GM19238 (cell line): ENCODE data around the gene ZDHHC22.
A peak's percentile ranks its signal among the peaks of the same experiment; 100 is the strongest.

Experiments
- DNase-seq: peaks from one replicate; pipeline ENCODE4 v3.0.0; 2011; ENCODE audit warnings: low spot score; ENCODE audit not compliant: insufficient read length

ZDHHC22 gene

DNA sequence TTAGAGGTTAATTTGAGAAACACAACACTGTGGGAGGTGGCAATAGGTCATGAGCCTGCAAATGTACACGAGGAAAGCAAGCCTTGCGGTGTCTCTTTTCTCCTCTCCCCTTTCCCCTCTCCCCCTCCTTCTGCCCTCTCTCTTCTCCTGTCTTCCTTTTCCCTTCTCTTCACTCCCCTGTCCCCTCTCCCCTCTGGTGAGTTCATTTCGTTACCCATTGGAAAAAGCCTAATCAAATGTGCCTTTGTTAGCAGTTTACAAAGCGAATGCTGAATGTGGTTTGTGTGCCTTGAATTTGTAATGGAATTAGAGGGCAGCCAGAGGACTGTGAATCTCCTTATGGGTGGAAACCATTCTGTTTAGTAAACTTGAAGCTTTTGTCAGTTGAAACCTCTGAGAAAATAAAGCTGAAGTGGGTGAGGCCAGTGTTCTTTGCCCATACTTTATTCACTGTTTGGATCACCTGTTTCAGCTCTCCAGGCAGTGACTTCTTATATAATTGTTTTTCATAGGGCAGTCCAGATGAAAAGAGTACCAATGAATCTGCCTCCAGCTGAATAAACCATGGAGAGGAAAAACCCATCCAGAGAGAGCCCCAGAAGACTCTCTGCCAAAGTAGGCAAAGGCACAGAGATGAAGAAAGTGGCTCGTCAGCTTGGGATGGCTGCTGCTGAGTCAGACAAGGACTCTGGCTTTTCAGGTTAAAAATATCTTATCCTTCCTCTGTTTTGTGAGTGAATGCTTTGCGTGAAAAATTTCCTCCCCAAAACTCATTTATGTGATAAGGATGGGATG lies 36.2 kb downstream of the ZDHHC22 start:
- DNase-seq = no peak

DNA sequence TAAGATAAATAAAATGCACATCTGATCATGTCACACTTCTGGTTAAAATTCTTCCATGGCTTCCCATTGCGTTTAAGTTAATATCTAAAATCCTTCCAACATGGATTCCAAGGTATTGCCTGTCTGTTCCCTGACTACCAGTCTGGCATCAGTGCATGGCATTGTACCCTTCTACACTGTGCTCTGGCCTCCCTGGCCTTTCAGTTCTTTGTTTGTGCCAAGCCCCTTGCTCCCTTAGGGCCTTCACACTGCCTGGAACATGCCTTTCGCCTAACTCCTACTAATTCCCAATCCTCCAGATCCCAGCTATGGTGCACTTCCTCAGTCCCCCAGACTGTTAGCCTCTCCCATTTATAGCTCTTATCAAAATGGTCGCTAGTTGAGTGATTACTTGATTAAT lies 37.2 kb downstream of the ZDHHC22 start:
- no peak for DNase-seq

DNA sequence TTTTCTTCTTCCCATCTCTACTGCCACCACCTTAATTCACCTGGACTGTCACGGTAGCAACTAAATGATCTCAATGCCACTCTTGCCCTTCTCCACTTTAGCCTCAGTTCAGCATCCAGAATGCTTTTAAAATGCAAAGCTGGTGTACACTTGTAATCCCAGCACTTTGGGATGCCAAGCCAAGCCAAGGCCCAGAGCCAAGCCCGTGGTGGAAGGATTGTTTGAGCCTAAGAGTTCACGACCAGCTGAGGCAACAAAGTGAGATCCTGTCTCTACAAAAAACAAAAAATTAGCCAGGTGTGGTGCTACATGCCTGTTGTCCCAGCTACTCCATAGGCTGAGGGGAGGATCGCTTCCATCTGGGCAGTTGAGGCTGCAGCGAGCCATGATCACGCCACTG lies 37.6 kb downstream of the ZDHHC22 start:
- no peak for DNase-seq

DNA sequence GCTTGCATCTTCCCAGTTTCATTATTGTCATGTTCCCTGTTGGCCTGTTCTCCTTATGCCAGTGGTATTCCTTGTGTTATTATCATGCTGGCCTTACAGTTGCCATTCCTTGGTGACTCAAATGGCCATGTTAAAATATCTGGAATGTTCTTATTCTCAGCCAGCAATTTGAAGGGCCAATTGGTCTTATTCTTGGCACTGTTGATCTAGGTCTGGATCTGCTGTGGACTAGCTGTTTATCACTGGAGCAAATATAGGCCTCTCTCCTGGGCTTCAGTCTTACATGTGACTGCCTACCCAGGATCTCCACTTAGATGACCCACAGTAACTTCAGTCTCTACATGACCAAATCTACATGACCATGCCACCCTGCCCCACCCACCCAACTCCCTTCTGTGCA lies 38.1 kb downstream of the ZDHHC22 start:
- DNase-seq = no peak

DNA sequence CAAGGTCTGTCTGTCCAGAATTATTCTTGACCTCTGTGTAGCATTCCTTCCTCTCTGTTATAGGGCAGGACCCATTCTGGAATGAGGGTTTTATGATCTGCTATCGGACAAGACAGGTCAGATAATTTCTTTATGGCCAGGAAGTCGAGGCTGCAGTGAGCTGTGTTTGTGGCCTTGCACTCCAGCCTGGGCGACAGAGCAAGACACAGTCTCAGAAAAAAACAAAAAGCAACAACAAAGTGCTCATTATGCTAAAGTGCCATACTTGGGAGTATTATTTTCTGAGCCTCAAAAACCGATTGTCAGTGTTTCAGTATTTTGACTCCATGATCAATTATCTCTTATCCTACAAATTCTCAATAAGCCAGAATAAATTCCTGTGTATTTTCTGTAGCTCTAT lies 39.4 kb downstream of the ZDHHC22 start:
- no peak for DNase-seq

DNA sequence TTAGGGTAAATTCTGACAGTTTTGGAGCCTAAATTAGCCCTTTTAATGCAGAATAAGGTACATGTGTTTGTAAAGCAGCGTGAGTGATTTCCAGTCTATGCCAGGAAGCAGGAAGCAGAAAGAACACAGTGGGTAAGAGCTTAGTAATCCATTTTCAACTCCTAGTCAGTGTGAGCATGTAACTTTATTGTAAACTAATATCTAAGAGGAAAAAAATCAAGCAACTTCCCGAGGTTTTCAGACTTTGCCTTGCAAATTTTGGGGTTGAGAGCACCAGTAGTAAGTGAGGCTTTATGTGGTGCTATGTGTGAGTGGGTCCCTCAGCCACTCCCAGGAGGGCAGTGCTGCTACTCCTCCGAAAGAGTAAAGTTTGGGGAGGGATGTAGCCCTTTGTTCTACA lies 40.6 kb downstream of the ZDHHC22 start:
- DNase-seq = no peak

DNA sequence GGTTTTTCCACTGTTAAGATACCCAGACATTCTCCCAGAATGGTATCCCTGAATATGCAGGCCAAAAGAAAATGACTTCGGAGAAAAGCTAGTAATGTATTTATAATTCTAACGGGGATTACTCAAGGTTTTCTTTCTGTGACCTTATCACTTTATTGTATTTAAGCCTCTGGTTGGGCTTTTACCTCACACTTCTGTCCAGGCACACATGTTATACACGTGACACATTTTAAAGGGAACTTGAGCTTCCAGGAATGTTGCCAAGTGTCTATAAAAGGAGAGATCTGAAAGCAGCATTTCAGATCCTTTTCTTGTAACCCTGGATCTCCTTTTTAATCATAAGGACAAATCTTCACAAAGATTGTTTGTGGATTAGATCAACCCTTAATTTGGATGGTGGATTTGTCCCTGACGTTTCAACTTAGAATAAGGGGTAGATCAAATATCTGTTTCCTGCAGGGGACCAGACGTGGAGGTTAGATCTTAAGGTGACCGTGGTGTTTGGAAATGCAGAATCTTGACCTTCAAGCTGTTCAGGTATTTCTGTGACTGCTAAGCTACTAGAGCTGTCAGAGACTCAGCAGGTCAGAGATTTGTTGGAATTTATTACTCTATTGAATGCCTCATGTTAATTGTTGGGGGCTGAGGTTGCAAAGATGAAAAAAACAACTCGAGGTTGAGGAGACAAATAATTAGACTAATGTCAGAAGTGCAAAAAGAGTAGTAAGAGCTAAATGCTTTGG lies 42.0 kb downstream of the ZDHHC22 start:
- DNase-seq = no peak

DNA sequence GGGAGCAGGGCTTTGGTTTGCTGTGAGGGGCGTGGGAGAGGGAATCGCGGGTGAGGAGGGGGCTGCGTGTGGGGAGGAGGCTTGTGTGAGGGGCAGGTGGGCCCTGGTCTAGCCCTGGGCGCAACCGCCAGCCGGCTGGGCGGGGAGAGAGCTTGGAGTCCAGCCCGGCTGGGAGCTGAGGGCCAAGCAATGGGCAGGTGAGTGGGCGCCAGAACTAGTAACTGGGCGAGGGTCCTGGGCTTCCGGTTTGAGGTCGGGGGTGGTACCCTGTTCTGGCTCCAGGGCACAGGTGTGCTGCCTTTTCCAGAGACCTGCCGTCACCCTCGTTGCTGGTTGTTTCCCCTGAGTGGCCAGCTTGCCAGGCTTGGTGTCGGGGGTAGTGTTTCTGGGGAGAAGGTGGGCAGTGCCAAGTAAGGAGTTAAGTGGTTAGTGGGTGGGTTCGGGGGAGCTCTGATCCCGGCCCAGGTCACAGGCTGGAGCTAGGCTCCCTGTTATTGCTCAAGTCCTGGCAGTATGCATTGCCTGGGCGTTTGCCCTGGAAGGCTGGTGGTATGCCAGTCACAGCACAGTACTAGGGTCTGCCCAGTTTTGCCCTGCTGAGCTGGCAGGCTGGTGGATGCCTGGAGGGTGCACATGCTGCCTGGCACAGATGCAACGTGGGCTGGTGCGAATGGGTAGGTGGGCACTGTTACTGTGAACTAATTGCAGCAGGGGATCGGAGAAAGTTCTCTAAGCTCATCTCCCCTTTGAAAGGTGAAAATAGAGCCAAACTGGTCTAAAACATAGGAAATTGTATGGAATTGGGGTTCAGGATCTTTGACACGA lies 42.9 kb downstream of the ZDHHC22 start:
- peak; percentile 13 for DNase-seq

DNA sequence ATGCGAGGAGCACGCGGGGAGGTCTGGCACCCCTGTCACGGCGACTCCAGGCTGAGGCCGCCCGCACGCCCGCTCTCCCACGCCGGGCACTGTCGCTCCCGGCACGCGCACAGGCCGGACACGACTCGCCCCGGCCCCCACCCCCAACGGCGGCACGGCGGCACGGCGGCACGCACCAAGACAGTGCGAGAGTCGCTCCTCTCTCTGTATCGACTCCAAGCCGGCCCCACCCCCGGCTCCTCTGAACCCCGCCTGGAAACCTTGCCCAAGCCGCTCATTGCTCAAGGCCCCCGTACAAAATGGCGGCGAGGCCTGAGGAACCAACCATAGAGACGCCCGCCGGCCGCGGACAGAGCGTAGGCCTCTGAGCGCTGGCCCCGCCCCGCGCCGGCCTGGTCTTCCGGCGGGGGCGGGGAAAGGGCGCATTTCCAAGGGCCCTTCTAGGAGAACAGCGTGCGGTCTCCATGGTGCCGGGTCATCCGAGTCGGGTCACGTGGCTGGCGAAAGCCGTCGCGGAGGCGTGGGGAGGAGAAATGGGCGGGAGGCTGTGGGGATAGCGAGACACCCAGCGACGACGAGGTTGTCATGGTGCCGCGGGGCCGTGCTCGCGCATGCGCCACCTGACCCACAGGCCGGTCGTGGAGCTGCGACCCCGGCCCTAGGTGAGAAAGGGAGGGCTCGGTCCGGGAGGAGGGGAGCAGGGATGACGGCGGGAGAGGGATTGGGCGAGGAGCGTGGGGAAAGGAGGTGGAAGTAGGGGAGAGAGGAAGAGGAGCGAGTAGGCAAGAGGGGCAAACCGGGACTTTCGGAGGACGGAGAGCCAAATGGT lies 43.7 kb downstream of the ZDHHC22 start, which contains the start of gene CIPC:
CIPC (plus strand) TSS at position 559 of the 829 bp plus-strand sequence. CDS start 7,451 bp downstream, outside the sequence.
- DNase-seq = peak; percentile 93

DNA sequence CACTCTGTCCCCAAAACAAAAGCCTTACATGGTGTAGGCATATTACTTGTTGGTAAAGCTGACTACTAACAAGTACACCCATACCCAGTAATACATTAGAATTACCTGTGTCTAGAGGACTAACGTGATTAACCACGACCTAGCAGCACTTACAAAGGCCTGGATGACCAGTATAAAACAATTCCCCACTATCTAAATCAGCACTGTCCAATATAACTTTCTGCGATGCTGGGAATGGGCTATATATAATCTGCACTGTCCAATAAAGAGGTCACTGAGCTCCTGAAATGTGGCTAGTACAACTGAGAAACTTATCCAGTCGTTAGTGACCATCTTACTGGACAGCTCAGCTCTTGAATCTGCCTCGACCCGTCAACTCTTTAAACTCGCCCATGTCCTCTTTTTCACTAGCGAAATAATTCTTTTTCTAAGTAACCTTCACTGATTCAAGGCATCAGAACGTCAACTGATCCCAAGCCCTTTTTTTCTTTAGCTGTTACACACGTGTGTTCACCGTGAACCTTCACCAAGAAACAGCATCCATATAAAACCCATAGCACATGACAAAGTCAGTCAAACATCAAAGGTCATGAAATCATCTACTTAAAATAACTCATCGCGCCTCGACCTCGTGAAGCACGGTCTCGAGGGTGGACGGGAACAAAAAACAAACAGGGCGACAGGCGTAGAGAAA lies 44.4 kb downstream of the ZDHHC22 start:
- no peak for DNase-seq

DNA sequence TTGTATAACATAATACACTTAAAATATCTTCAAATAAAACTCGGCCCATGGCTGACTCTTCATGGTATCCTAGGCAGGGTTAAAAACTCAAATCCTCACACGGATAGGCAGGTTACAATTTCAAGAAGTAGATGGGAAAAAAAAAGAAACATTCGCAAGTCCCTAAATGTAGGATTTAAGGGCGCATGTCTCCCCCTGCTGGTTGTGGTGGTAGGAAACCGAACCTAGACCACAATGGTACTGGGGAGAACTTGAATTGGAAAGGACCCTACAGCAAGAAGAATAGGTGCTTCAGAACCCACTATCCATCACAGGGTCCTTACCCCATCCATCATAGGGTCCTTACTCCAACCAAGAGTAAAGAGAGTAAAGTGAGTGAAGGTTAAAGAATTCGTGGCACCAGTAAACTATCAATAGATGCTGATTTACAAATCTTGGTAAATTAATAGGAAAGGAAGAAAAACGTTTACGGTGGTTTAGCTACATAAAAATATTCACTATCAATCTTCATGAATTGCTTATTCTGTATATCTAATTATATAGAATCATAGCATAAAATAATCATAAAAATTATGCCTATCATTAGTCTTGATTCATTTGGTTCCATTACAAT lies 46.8 kb downstream of the ZDHHC22 start:
- DNase-seq = peak; percentile 22

DNA sequence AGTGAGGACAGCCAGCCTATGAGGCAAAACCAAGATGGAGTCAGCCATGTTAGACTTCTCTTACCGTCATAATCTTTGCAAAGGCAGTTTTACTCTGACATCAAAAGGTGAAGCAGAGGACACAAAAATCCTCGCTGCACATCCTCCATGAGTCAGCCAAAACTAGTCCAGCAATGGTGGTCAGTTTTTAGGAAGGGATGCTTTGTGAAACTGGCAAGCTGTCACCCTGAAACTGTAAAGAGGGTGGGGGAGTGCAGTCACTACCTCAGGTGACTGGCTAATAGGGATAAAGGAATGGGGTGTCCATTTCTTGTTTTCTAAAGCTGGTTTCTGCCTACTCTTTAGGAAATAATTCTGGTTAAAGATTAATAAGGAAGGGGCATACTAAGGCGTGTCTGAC lies 48.9 kb downstream of the ZDHHC22 start:
- no peak for DNase-seq

DNA sequence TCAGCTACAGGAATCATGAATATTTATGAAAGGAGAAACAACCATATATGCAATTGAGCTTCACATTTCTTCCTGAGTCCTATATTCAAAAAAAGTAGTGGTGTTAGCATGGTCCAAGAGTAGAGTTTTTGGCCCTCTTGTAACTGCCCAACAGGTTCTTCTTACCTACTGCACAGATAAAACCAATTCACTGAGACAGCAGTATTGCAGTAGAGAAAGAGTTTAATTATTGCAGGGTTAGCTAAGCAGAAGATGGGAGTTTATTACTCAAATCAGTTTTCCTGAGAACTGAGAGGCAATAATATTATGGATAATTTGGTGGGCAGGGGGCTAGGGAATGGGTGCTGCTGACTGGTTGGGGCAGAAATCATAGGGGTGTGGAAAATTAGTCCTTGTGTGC lies 50.1 kb downstream of the ZDHHC22 start:
- DNase-seq = no peak

DNA sequence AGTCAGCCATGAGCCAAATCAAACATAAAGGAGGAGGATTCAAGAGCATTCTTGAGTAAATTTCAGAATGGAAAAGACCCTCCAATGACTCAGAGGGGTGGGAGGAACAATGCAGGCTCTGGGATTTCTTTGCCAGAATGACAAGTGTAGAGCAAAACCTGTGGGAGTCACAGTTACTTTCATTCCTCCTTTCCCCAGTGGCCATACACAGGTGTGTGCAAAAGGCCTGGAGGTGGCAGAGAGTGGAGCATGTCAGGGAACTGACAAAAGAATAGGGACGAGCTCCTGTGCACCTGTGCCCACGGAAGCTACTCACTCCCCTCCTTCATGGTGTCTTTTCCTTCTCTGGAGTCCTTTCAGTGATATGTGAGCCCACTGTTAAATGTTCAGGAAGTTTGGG lies 52.9 kb downstream of the ZDHHC22 start:
- no peak for DNase-seq

DNA sequence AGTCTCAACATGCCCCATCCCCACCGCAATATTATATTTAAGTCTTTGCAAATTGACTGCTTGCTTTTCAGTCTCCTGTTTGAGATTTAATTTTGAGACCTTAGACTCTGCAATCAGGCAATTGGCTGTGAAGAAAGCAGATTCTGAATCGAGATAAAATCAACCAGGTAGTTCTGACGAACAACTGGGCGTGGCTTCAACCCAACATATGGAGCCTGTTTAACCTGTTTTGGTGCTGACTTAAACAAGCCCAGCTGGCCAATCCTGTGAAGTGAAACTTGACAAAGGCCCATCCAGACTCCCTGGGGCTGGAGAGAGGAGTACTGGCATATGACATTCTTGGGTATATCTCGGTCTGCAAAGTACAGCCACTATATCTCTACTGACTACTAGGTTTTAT lies 53.4 kb downstream of the ZDHHC22 start:
- DNase-seq = no peak

DNA sequence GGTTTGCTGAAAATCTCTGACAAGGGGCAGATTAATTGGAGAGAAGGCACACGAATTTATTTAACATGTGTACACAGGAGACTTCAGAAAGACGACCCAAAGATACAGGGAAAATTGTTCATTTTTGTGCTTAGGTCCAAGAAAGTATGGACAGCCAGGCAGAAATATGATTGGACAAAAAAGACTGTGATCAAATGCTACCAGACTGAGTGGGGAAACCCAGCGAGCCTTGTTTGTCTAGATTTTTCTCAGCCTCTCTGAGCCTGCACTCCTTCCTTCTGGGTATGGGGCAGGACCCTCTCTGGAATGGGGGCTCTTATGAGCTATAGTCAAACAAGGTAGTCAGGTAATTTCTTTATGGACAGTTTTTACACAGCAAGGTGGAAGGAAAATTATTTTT lies 54.0 kb downstream of the ZDHHC22 start:
- no peak for DNase-seq

DNA sequence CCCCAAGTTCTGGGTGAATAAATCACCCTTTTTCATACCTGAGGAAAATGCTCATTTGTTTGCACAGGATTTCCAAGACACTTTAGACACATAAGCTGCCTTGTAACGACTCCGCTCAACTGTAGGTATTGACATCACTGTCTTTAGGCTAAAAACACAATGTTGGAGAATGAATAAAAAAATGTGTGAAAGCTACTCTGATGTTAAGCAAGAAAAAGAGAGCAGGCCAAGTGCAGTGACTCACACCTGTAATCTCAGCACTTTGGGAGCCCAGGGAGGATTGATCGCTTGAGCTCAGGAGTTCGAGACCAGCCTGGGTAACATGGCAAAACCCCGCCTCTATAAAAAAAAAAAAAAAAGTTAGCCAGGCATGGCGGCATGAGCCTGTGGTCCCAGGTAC lies 54.6 kb downstream of the ZDHHC22 start:
- DNase-seq = no peak

DNA sequence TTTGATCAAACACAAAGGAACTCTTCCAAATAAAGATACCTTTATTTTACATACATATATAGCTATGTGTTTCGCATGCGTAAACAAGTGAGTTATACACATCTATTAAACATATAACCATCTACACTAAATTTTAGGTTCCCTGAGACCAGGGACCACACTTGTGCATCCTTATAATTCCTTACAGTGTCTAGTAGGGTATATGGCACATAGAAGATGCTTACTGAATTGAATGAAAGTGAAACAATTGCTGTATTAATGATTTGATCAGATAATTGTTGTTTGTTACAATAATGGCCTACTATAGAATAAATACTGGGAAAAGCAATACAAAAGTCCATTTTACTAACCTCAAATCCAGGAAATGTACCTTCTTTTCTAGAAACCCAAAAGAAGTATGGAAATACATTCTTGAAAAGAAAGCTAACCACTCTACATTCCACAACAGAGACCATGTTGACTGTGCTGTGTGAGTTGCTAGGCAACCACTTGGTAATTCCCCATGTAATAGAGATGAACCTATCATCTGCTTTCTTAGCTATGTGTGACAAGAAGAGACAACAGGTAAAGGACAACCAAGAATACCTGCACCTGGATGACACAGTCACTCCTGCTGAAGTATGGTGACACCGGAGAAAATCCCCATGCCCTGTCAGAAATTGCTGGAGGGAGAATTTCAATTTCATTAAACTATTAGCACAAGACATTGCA lies 55.4 kb downstream of the ZDHHC22 start:
- DNase-seq = no peak

DNA sequence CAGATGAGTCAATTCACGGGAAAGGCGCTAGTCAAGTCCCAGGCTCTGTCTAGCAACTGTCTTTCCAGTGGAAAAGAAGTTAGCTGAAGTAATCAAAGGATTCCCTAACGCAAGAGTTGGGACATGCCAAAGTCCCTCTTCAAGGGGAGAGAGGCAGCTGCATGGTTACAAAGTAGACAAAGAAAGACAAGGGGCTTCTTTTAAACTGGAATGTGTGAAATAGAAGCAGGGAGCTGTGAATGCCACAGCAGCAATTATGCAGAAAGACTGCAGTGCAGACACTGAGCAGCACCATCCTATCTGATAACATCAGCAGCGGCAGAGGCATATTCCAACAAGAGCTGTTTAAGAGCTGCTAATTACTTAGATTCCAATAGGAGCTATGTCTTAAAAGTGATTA lies 56.1 kb downstream of the ZDHHC22 start:
- no peak for DNase-seq
